Testis (tissue), 2 donors: ENCODE measurements around the gene PXDC1.

ENCODE experiments used
- CTCF ChIP-seq, 3 experiments: fragments of 450-650 bp in 2 of 3; fragments of 200-600 bp in 1 of 3; sonication (generic) in 1 of 3; IDR thresholded peaks; one replicate each; pipeline ENCODE4 v1.5.1; 2016 to 2019; ENCODE audit warnings: antibody characterized with exemption in 3 of 3, mild to moderate bottlenecking in 2 of 3, moderate library complexity in 1 of 3
- POLR2A ChIP-seq: fragments of 450-650 bp; IDR thresholded peaks from one replicate; pipeline ENCODE4 v1.6.1; 2017; ENCODE audit warnings: antibody characterized with exemption, mild to moderate bottlenecking, moderate library complexity

- TF ChIP-seq CTCF (IDR thresholded peaks at IDR 0.05) (no peak), POLR2A (no peak)
Measured at GRCh38 chr6:3745566-3746118, 5.9 kb downstream of the PXDC1 start.
